Astrocyte (in vitro differentiated cells and primary cell): ENCODE data around the gene SNX13. TPM values are rescaled to one million over a fixed set of nuclear protein-coding genes. Genes with fewer than 3 reads are reported as not detected.

ENCODE experiments used
- DNase-seq: peaks from one replicate; pipeline ENCODE4 v3.0.0-alpha.2; 2010; ENCODE audit warnings: low read depth
- FAIRE-seq: peaks from 2 replicates; lab custom pipeline; 2011; peaks lifted over from hg19 to GRCh38; lab: Jason Lieb, UNC
- H2AFZ ChIP-seq: 2 replicates; pipeline ENCODE4 v1.6.0; 2012; ENCODE audit warnings: low read depth, low read length, inconsistent platforms
- H3K27ac ChIP-seq: 2 replicates; pipeline ENCODE4 v1.5.1; 2011; ENCODE audit warnings: low read depth, low read length, inconsistent platforms
- H3K27me3 ChIP-seq: 2 replicates; pipeline ENCODE4 v1.6.0; 2011; ENCODE audit warnings: low read length, inconsistent platforms; ENCODE audit not compliant: insufficient read depth
- H3K36me3 ChIP-seq: 2 replicates; pipeline ENCODE4 v1.5.1; 2011; ENCODE audit warnings: low read length, inconsistent platforms; ENCODE audit not compliant: insufficient read depth
- H3K4me1 ChIP-seq: 2 replicates; pipeline ENCODE4 v1.5.1; 2011; ENCODE audit warnings: low read length, inconsistent platforms; ENCODE audit not compliant: insufficient read depth
- H3K4me2 ChIP-seq: 2 replicates; pipeline ENCODE4 v1.6.0; 2012; ENCODE audit warnings: low read length, inconsistent platforms
- H3K4me3 ChIP-seq: 2 replicates; pipeline ENCODE4 v1.5.1; 2011; ENCODE audit warnings: low read depth, mild to moderate bottlenecking, low read length, inconsistent platforms; ENCODE audit not compliant: insufficient read depth
- H3K79me2 ChIP-seq: 2 replicates; pipeline ENCODE4 v1.6.0; 2012; ENCODE audit warnings: mild to moderate bottlenecking, low read length, inconsistent platforms; ENCODE audit not compliant: insufficient read depth
- H3K9ac ChIP-seq: 2 replicates; pipeline ENCODE4 v1.6.0; 2012; ENCODE audit warnings: mild to moderate bottlenecking, low read length, inconsistent platforms
- H3K9me3 ChIP-seq: 2 replicates; pipeline ENCODE4 v1.5.1; 2012; ENCODE audit warnings: low read depth, mild to moderate bottlenecking, low read length, inconsistent platforms; ENCODE audit not compliant: insufficient read depth
- H4K20me1 ChIP-seq: 2 replicates; pipeline ENCODE4 v1.6.0; 2012; ENCODE audit warnings: low read length, inconsistent platforms; ENCODE audit not compliant: insufficient read depth
- H3K27ac Mint-ChIP-seq: one replicate; pipeline ENCODE4 v1.8.0; 2021; ENCODE audit warnings: mild to moderate bottlenecking, mixed read lengths; ENCODE audit not compliant: unreplicated experiment
- H3K27me3 Mint-ChIP-seq: one replicate; pipeline ENCODE4 v1.8.0; 2021; ENCODE audit warnings: low read depth, mixed read lengths; ENCODE audit not compliant: unreplicated experiment
- H3K36me3 Mint-ChIP-seq: one replicate; pipeline ENCODE4 v1.8.0; 2021; ENCODE audit warnings: low read depth, mixed read lengths; ENCODE audit not compliant: unreplicated experiment
- H3K4me1 Mint-ChIP-seq: one replicate; pipeline ENCODE4 v1.8.0; 2021; ENCODE audit warnings: low read depth, mixed read lengths; ENCODE audit not compliant: unreplicated experiment
- H3K4me3 Mint-ChIP-seq: one replicate; pipeline ENCODE4 v1.8.0; 2021; ENCODE audit warnings: mild to moderate bottlenecking, moderate library complexity, mixed read lengths; ENCODE audit not compliant: unreplicated experiment
- H3K9me3 Mint-ChIP-seq: one replicate; pipeline ENCODE4 v1.8.0; 2021; ENCODE audit warnings: mild to moderate bottlenecking, mixed read lengths; ENCODE audit not compliant: unreplicated experiment
- CTCF ChIP-seq: IDR thresholded peaks from 2 replicates; pipeline ENCODE4 v1.5.1; 2011; ENCODE audit warnings: low read depth, mild to moderate bottlenecking, inconsistent platforms, low read length, moderate library complexity; ENCODE audit not compliant: insufficient read depth
- EZH2 ChIP-seq: IDR thresholded peaks from 2 replicates; pipeline ENCODE4 v1.6.1; 2012; ENCODE audit warnings: mild to moderate bottlenecking, low read length, inconsistent platforms; ENCODE audit not compliant: insufficient read depth
- total RNA-seq: library from RNA; stranded (reverse); gene quantifications from 2 replicates; pipeline ENCODE4 v1.2.1, GENCODE V29; 2021

Gene SNX13
- total RNA-seq, 1 donor from 2014 or later = 32.9 TPM

GRCh38 chr7:17951742-17952254 lies 11.5 kb upstream of the SNX13 start:
- no peaks in the 10 kb centered on the region for H3K36me3 Mint-ChIP-seq
- no peaks in the 10 kb centered on the region for H4K20me1 ChIP-seq
- H3K9me3 ChIP-seq = no peaks in the 10 kb centered on the region
- H3K27me3 Mint-ChIP-seq = no peaks in the 10 kb centered on the region
- no peaks in the 10 kb centered on the region for H3K36me3 ChIP-seq
- no peak overlapping the region for H3K4me3 Mint-ChIP-seq
- no peak overlapping the region for H3K9ac ChIP-seq
- no peak overlapping the region for H3K27ac Mint-ChIP-seq
- no peak overlapping the region for H3K27ac ChIP-seq
- no peak overlapping the region for H3K4me2 ChIP-seq
- TF ChIP-seq EZH2 (no peak), CTCF (no peak)
- no peak overlapping the region for H3K4me3 ChIP-seq
- DNase-seq (no peak), FAIRE-seq (no peak)
- no peak overlapping the region for H2AFZ ChIP-seq
- H3K27me3 ChIP-seq = no peaks in the 10 kb centered on the region
- no peaks in the 10 kb centered on the region for H3K79me2 ChIP-seq
- no peaks in the 10 kb centered on the region for H3K4me1 Mint-ChIP-seq
- H3K9me3 Mint-ChIP-seq = no peaks in the 10 kb centered on the region
- H3K4me1 ChIP-seq = no peaks in the 10 kb centered on the region

GRCh38 chr7:17948526-17949238 lies 8.4 kb upstream of the SNX13 start:
- Mint-ChIP-seq H3K36me3 (no peaks in the 10 kb centered on the region), H3K4me1 (no peaks in the 10 kb centered on the region), H3K27me3 (no peaks in the 10 kb centered on the region), H3K4me3 (no peak overlapping the region), H3K9me3 (no peaks in the 10 kb centered on the region), H3K27ac (no peak overlapping the region)
- no peak overlapping the region for H3K27ac ChIP-seq
- no peaks in the 10 kb centered on the region for H3K9me3 ChIP-seq
- H4K20me1 ChIP-seq = no peaks in the 10 kb centered on the region
- DNase-seq = no peak
- no peak overlapping the region for H3K4me3 ChIP-seq
- H2AFZ ChIP-seq = no peak overlapping the region
- no peak overlapping the region for H3K9ac ChIP-seq
- no peaks in the 10 kb centered on the region for H3K27me3 ChIP-seq
- H3K79me2 ChIP-seq = no peaks in the 10 kb centered on the region
- H3K4me1 ChIP-seq = no peaks in the 10 kb centered on the region
- no peak overlapping the region for H3K4me2 ChIP-seq
- TF ChIP-seq EZH2 (no peak), CTCF (no peak)
- no peak for FAIRE-seq
- no peaks in the 10 kb centered on the region for H3K36me3 ChIP-seq

- Histone ChIP-seq H3K36me3 (no peaks in the 10 kb centered on the region), H4K20me1 (no peaks in the 10 kb centered on the region), H3K27ac (no peak overlapping the region), H3K9ac (no peak overlapping the region), H3K79me2 (no peaks in the 10 kb centered on the region), H3K4me2 (no peak overlapping the region), H2AFZ (no peak overlapping the region), H3K27me3 (no peaks in the 10 kb centered on the region), H3K4me3 (no peak overlapping the region), H3K9me3 (no peaks in the 10 kb centered on the region), H3K4me1 (no peaks in the 10 kb centered on the region)
- no peak for FAIRE-seq
- Mint-ChIP-seq H3K4me1 (no peaks in the 10 kb centered on the region), H3K27ac (no peak overlapping the region), H3K9me3 (no peaks in the 10 kb centered on the region), H3K4me3 (no peak overlapping the region), H3K36me3 (no peaks in the 10 kb centered on the region), H3K27me3 (no peaks in the 10 kb centered on the region)
- TF ChIP-seq EZH2 (no peak), CTCF (no peak)
- DNase-seq = no peak
Measured at GRCh38 chr7:17947620-17948019, 7.3 kb upstream of the SNX13 start.
